GM20000 (cell line): ENCODE measurements around the gene GPR119.
"Not testable (repeated sequence)": the region's sequence is repeated elsewhere in the genome, so short reads cannot be mapped to it uniquely, and the experiment has no call there.

Source experiments
- DNase-seq: peaks from one replicate; pipeline ENCODE4 v3.0.0; 2012; ENCODE audit warnings: low spot score
- TF ChIP-seq, protein P1 (sequence below): IDR thresholded peaks from 2 replicates; pipeline ENCODE4 v1.5.1; 2012; ENCODE audit warnings: mild to moderate bottlenecking, control low read depth; ENCODE audit errors: extremely low read depth, missing control alignments

GPR119 gene

GRCh38 chrX:130339408-130340222, 45.9 kb downstream of the GPR119 start, which contains the start of gene SLC25A14:
Gene SLC25A14, plus strand, starts transcription at chrX:130339919. Its CDS starts 360 bp downstream, at chrX:130340279.
- DNase-seq: peak; percentile 78
- TF ChIP-seq, protein P1, sequence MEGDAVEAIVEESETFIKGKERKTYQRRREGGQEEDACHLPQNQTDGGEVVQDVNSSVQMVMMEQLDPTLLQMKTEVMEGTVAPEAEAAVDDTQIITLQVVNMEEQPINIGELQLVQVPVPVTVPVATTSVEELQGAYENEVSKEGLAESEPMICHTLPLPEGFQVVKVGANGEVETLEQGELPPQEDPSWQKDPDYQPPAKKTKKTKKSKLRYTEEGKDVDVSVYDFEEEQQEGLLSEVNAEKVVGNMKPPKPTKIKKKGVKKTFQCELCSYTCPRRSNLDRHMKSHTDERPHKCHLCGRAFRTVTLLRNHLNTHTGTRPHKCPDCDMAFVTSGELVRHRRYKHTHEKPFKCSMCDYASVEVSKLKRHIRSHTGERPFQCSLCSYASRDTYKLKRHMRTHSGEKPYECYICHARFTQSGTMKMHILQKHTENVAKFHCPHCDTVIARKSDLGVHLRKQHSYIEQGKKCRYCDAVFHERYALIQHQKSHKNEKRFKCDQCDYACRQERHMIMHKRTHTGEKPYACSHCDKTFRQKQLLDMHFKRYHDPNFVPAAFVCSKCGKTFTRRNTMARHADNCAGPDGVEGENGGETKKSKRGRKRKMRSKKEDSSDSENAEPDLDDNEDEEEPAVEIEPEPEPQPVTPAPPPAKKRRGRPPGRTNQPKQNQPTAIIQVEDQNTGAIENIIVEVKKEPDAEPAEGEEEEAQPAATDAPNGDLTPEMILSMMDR: no peak

GRCh38 chrX:130338869-130339268, 46.6 kb downstream of the GPR119 start:
- not testable (repeated sequence) for DNase-seq

- TF ChIP-seq, protein P1: no peak
- DNase-seq: no peak
Measured at GRCh38 chrX:130336531-130336930, 48.9 kb downstream of the GPR119 start.
